Gastrocnemius medialis (tissue), 4 donors: ENCODE results near the gene ZNF408. TPM values are rescaled to one million over a fixed set of nuclear protein-coding genes. Genes with fewer than 3 reads are reported as not detected.

Experiments used
- ATAC-seq, 2 donors: fragments of 150-250 bp; one replicate each; pipeline ENCODE4 v1.9.1; 2016
- DNase-seq, 2 donors: peaks; one replicate each; pipeline ENCODE4 v3.0.0-alpha.2; 2019
- H3K27ac ChIP-seq, 4 donors: fragments of 200-600 bp; sonication (generic); 1 replicate in 1 of 4; 2 replicates in 3 of 4; pipeline ENCODE4 v1.5.1; 2016 to 2018; ENCODE audit warnings: mild to moderate bottlenecking in 2 of 4, moderate library complexity in 1 of 4
- H3K27me3 ChIP-seq, 3 donors: fragments of 200-600 bp; sonication (generic) in 2 of 3; 1 replicate in 1 of 3; 2 replicates in 2 of 3; pipeline versions ENCODE4 v1.5.1 to v1.6.0; 2016 to 2019; ENCODE audit warnings: mild to moderate bottlenecking in 1 of 3, moderate library complexity in 1 of 3
- H3K36me3 ChIP-seq, 2 donors: fragments of 200-600 bp; sonication (generic) in 1 of 2; one replicate each; pipeline ENCODE4 v1.5.1; 2017 to 2018
- H3K4me1 ChIP-seq, 2 donors: fragments of 200-600 bp; sonication (generic) in 1 of 2; one replicate each; pipeline ENCODE4 v1.5.1; 2016 to 2017; ENCODE audit warnings: mild to moderate bottlenecking in 2 of 2
- H3K4me3 ChIP-seq, 4 donors: fragments of 200-600 bp; sonication (generic) in 3 of 4; 1 replicate in 1 of 4; 2 replicates in 3 of 4; pipeline ENCODE4 v1.5.1; 2016 to 2019; ENCODE audit warnings: mild to moderate bottlenecking in 2 of 4
- H3K9me3 ChIP-seq, 3 donors: fragments of 200-600 bp; sonication (generic) in 2 of 3; 1 replicate in 1 of 3; 2 replicates in 2 of 3; pipeline ENCODE4 v1.5.1; 2016 to 2019
- CTCF ChIP-seq, 5 experiments: fragments of 450-650 bp in 3 of 5; fragments of 200-600 bp in 2 of 5; sonication (generic) in 2 of 5; IDR thresholded peaks in 4 of 5; conservative IDR thresholded peaks in 1 of 5; 1 replicate in 4 of 5; 2 replicates in 1 of 5; pipeline ENCODE4 v1.5.1; 2016 to 2019; ENCODE audit warnings: antibody characterized with exemption in 5 of 5, mild to moderate bottlenecking in 3 of 5, moderate library complexity in 3 of 5
- POLR2A ChIP-seq, 2 donors: fragments of 450-650 bp; IDR thresholded peaks; one replicate each; pipeline ENCODE4 v1.6.1; 2017; ENCODE audit warnings: antibody characterized with exemption in 2 of 2, mild to moderate bottlenecking in 2 of 2, moderate library complexity in 2 of 2
- in situ Hi-C, 4 donors: fragments of 200-750 bp; cut with MboI; loops; one replicate each; pipeline versions ENCODE4 v1.15.0 to v1.8.0; 2017; ENCODE audit warnings: low sequenced_read_pairs in 4 of 4
- intact Hi-C: fragments of 100-400 bp; cut with DNase I; formaldehyde crosslinking; loops from one replicate; pipeline ENCODE4 v1.15.1; 2023; ENCODE audit warnings: low total_unique reads
- total RNA-seq, 4 donors: library from RNA; depleted of rRNA; stranded (reverse); fragments of >200 nt; gene quantifications; one replicate each; pipeline versions ENCODE4 v1.1.0 to v1.2.3, GENCODE V29; 2016

The ZNF408 gene
- total RNA-seq, 4 donors from 2014 or later = 17.7 to 25.2 (median 19.3) TPM

GRCh38 chr11:46676436-46677158 is 24.2 kb upstream of the ZNF408 start:
- peaks cover 22 to 34% of the 10 kb centered on the region in 2 donors for H3K4me1 ChIP-seq

GRCh38 chr11:46677169-46677568 is 23.7 kb upstream of the ZNF408 start:
- H3K27ac ChIP-seq = peak overlapping the region; percentile 85 to 92 (median 88)
- in situ Hi-C loops = no loop called here
- H3K9me3 ChIP-seq = no peaks in the 10 kb centered on the region
- H3K27me3 ChIP-seq = no peaks in the 10 kb centered on the region
- intact Hi-C loops = no loop called here
- DNase-seq (no peak), ATAC-seq (no peak)
- H3K36me3 ChIP-seq = peaks cover 0 to 56% of the 10 kb centered on the region in 2 donors
- TF ChIP-seq POLR2A (IDR thresholded peaks at IDR 0.05) (no peak), CTCF (IDR thresholded peaks at IDR 0.05 in 4 of 5, conservative IDR thresholded peaks at IDR 0.05 in 1 of 5) (no peak)
- no peak overlapping the region for H3K4me3 ChIP-seq
- H3K4me1 ChIP-seq = peaks cover 22 to 34% of the 10 kb centered on the region in 2 donors

More at GRCh38 chr11:46676436-46677158, 24.2 kb upstream of the ZNF408 start:
- Histone ChIP-seq H3K36me3 (peaks cover 0 to 58% of the 10 kb centered on the region in 2 donors), H3K27ac (peak overlapping the region; percentile 85 to 92 (median 88)), H3K4me3 (no peak overlapping the region), H3K27me3 (no peaks in the 10 kb centered on the region), H3K9me3 (no peaks in the 10 kb centered on the region)
- intact Hi-C loops (no loop called here), in situ Hi-C loops (no loop called here)
- TF ChIP-seq CTCF (IDR thresholded peaks at IDR 0.05 in 4 of 5, conservative IDR thresholded peaks at IDR 0.05 in 1 of 5) (no peak), POLR2A (IDR thresholded peaks at IDR 0.05) (no peak)
- no peak for ATAC-seq
- no peak for DNase-seq

- peaks cover 22 to 35% of the 10 kb centered on the region in 2 donors for H3K4me1 ChIP-seq
- DNase-seq = no peak
- TF ChIP-seq CTCF (IDR thresholded peaks at IDR 0.05 in 4 of 5, conservative IDR thresholded peaks at IDR 0.05 in 1 of 5) = no peak
- TF ChIP-seq POLR2A (IDR thresholded peaks at IDR 0.05) = no peak
- in situ Hi-C loops (no loop called here), intact Hi-C loops (no loop called here)
- no peak overlapping the region for H3K4me3 ChIP-seq
- no peaks in the 10 kb centered on the region for H3K27me3 ChIP-seq
- ATAC-seq = no peak
- peaks cover 0 to 46% of the 10 kb centered on the region in 2 donors for H3K36me3 ChIP-seq
- peak overlapping the region; percentile 40 to 92 (median 86) for H3K27ac ChIP-seq
- no peaks in the 10 kb centered on the region for H3K9me3 ChIP-seq
Observed at GRCh38 chr11:46677991-46678740, 22.7 kb upstream of the ZNF408 start.

- H3K9me3 ChIP-seq = no peaks in the 10 kb centered on the region
- no peaks in the 10 kb centered on the region for H3K27me3 ChIP-seq
- H3K4me1 ChIP-seq = peaks cover 22 to 40% of the 10 kb centered on the region in 2 donors
- ATAC-seq (no peak), DNase-seq (no peak)
- TF ChIP-seq CTCF (IDR thresholded peaks at IDR 0.05 in 4 of 5, conservative IDR thresholded peaks at IDR 0.05 in 1 of 5) (no peak), POLR2A (IDR thresholded peaks at IDR 0.05) (no peak)
- H3K36me3 ChIP-seq = peaks cover 0 to 41% of the 10 kb centered on the region in 2 donors
- intact Hi-C loops = no loop called here
- H3K27ac ChIP-seq = peak overlapping the region in 3 of 4 donors; percentile 40 to 88 (median 85)
- in situ Hi-C loops = no loop called here
- no peak overlapping the region for H3K4me3 ChIP-seq
Observed at GRCh38 chr11:46678741-46679130, 22.1 kb upstream of the ZNF408 start.
